SJCRH30 (cell line): ENCODE results near the gene MTOR. TPM values are rescaled to one million over a fixed set of nuclear protein-coding genes. Genes with fewer than 3 reads are reported as not detected.

Experiments used
- DNase-seq, 2 experiments: peaks; one replicate each; pipeline ENCODE4 v3.0.0-alpha.2; 2015 to 2020
- H3K27ac ChIP-seq: fragments of 250-450 bp; sonication (Bioruptor Pico); 2 replicates; pipeline ENCODE4 v1.5.1; 2020; ENCODE audit warnings: mild to moderate bottlenecking, moderate library complexity
- H3K27me3 ChIP-seq: fragments of 250-450 bp; sonication (Bioruptor Pico); 2 replicates; pipeline ENCODE4 v1.5.1; 2020; ENCODE audit warnings: mild to moderate bottlenecking, moderate library complexity
- H3K36me3 ChIP-seq: fragments of 250-450 bp; sonication (Bioruptor Pico); 2 replicates; pipeline ENCODE4 v1.5.1; 2020; ENCODE audit warnings: mild to moderate bottlenecking, moderate library complexity
- H3K4me1 ChIP-seq: fragments of 250-450 bp; sonication (Bioruptor Pico); 2 replicates; pipeline ENCODE4 v1.5.1; 2020; ENCODE audit warnings: mild to moderate bottlenecking, moderate library complexity
- H3K4me3 ChIP-seq: fragments of 250-450 bp; sonication (Bioruptor Pico); 2 replicates; pipeline ENCODE4 v1.5.1; 2020; ENCODE audit warnings: mild to moderate bottlenecking, moderate library complexity
- H3K9me3 ChIP-seq: fragments of 250-450 bp; sonication (Bioruptor Pico); replicated peaks from 2 replicates; pipeline ENCODE4 v1.5.1; 2020; ENCODE audit warnings: mild to moderate bottlenecking, moderate library complexity
- total RNA-seq: library from RNA; depleted of rRNA; stranded (reverse); fragments of >200 nt; shearing (Covaris generic); gene quantifications from 2 replicates; pipeline ENCODE4 v1.2.3, GENCODE V29; 2014

MTOR gene
- total RNA-seq, 1 experiment from 2014 or later = 55.2 TPM

GRCh38 chr1:11214698-11215380 lies 47.5 kb downstream of the MTOR start:
- H3K4me1 ChIP-seq = no peaks in the 10 kb centered on the region
- no peaks in the 10 kb centered on the region for H3K9me3 ChIP-seq
- H3K27me3 ChIP-seq = no peaks in the 10 kb centered on the region
- DNase-seq = no peak
- no peak overlapping the region for H3K27ac ChIP-seq
- peaks cover 77% of the 10 kb centered on the region for H3K36me3 ChIP-seq
- no peak overlapping the region for H3K4me3 ChIP-seq

GRCh38 chr1:11211925-11212587 lies 50.3 kb downstream of the MTOR start:
- Histone ChIP-seq H3K27me3 (no peaks in the 10 kb centered on the region), H3K4me3 (no peak overlapping the region), H3K9me3 (no peaks in the 10 kb centered on the region), H3K27ac (no peak overlapping the region), H3K36me3 (peaks cover 79% of the 10 kb centered on the region), H3K4me1 (no peaks in the 10 kb centered on the region)
- DNase-seq = no peak

GRCh38 chr1:11211461-11211860 lies 50.9 kb downstream of the MTOR start:
- no peaks in the 10 kb centered on the region for H3K9me3 ChIP-seq

GRCh38 chr1:11207898-11208611 lies 54.3 kb downstream of the MTOR start:
- Histone ChIP-seq H3K9me3 (no peaks in the 10 kb centered on the region), H3K27me3 (no peaks in the 10 kb centered on the region), H3K36me3 (peaks cover 73% of the 10 kb centered on the region), H3K27ac (no peak overlapping the region), H3K4me1 (no peaks in the 10 kb centered on the region), H3K4me3 (no peak overlapping the region)
- DNase-seq = no peak

More at GRCh38 chr1:11211461-11211860, 50.9 kb downstream of the MTOR start:
- no peak for DNase-seq
- Histone ChIP-seq H3K27ac (no peak overlapping the region), H3K4me3 (no peak overlapping the region), H3K27me3 (no peaks in the 10 kb centered on the region), H3K4me1 (no peaks in the 10 kb centered on the region), H3K36me3 (peaks cover 80% of the 10 kb centered on the region)

GRCh38 chr1:11204396-11205190 lies 57.8 kb downstream of the MTOR start:
- H3K27ac ChIP-seq = no peak overlapping the region
- no peaks in the 10 kb centered on the region for H3K9me3 ChIP-seq
- peaks cover 58% of the 10 kb centered on the region for H3K36me3 ChIP-seq
- no peaks in the 10 kb centered on the region for H3K27me3 ChIP-seq
- no peaks in the 10 kb centered on the region for H3K4me1 ChIP-seq
- no peak for DNase-seq
- H3K4me3 ChIP-seq = no peak overlapping the region

GRCh38 chr1:11198851-11199594 lies 63.3 kb downstream of the MTOR start:
- Histone ChIP-seq H3K36me3 (peaks cover 53% of the 10 kb centered on the region), H3K27ac (no peak overlapping the region), H3K4me1 (no peaks in the 10 kb centered on the region), H3K9me3 (no peaks in the 10 kb centered on the region), H3K4me3 (no peak overlapping the region), H3K27me3 (no peaks in the 10 kb centered on the region)
- DNase-seq = no peak

- no peaks in the 10 kb centered on the region for H3K9me3 ChIP-seq
- H3K27me3 ChIP-seq = no peaks in the 10 kb centered on the region
- H3K27ac ChIP-seq = no peak overlapping the region
- peaks cover 53% of the 10 kb centered on the region for H3K36me3 ChIP-seq
- no peak for DNase-seq
- H3K4me1 ChIP-seq = no peaks in the 10 kb centered on the region
- H3K4me3 ChIP-seq = no peak overlapping the region
Observed at GRCh38 chr1:11198257-11198656, 64.1 kb downstream of the MTOR start.

GRCh38 chr1:11197359-11197758 lies 65.0 kb downstream of the MTOR start:
- Histone ChIP-seq H3K36me3 (peaks cover 52% of the 10 kb centered on the region), H3K27ac (no peak overlapping the region), H3K9me3 (no peaks in the 10 kb centered on the region), H3K4me1 (no peaks in the 10 kb centered on the region), H3K27me3 (no peaks in the 10 kb centered on the region), H3K4me3 (no peak overlapping the region)
- DNase-seq = no peak

GRCh38 chr1:11196945-11197344 lies 65.4 kb downstream of the MTOR start:
- Histone ChIP-seq H3K4me1 (no peaks in the 10 kb centered on the region), H3K27me3 (no peaks in the 10 kb centered on the region), H3K9me3 (no peaks in the 10 kb centered on the region), H3K27ac (no peak overlapping the region), H3K36me3 (peaks cover 56% of the 10 kb centered on the region), H3K4me3 (no peak overlapping the region)
- DNase-seq = no peak

- H3K36me3 ChIP-seq = peaks cover 66% of the 10 kb centered on the region
- H3K27ac ChIP-seq = no peak overlapping the region
- peak in 1 of 2 experiments; percentile 14 for DNase-seq
- H3K27me3 ChIP-seq = no peaks in the 10 kb centered on the region
- no peaks in the 10 kb centered on the region for H3K4me1 ChIP-seq
- H3K9me3 ChIP-seq = no peaks in the 10 kb centered on the region
- H3K4me3 ChIP-seq = no peak overlapping the region
Observed at GRCh38 chr1:11194407-11195176, 67.8 kb downstream of the MTOR start.

- Histone ChIP-seq H3K4me1 (no peaks in the 10 kb centered on the region), H3K27me3 (no peaks in the 10 kb centered on the region), H3K27ac (no peak overlapping the region), H3K9me3 (no peaks in the 10 kb centered on the region), H3K36me3 (peaks cover 68% of the 10 kb centered on the region), H3K4me3 (no peak overlapping the region)
- no peak for DNase-seq
Observed at GRCh38 chr1:11193376-11193775, 69.0 kb downstream of the MTOR start.

- Histone ChIP-seq H3K9me3 (no peaks in the 10 kb centered on the region), H3K27ac (no peak within 1 kb of the TSS), H3K4me3 (no peak within 1 kb of the TSS), H3K27me3 (no peaks in the 10 kb centered on the region), H3K36me3 (peaks cover 64% of the 10 kb centered on the region), H3K4me1 (no peaks in the 10 kb centered on the region)
- no peak for DNase-seq
Observed at GRCh38 chr1:11188858-11189451, 73.4 kb downstream of the MTOR start, which contains the start of gene ANGPTL7. TSS of gene ANGPTL7 (plus strand) at chr1:11189355. CDS start at chr1:11189580, 225 bp downstream.

GRCh38 chr1:11188381-11188780 lies 74.0 kb downstream of the MTOR start:
- H3K9me3 ChIP-seq = no peaks in the 10 kb centered on the region
- H3K27me3 ChIP-seq = no peaks in the 10 kb centered on the region
- no peak for DNase-seq
- no peak overlapping the region for H3K4me3 ChIP-seq
- H3K36me3 ChIP-seq = peaks cover 65% of the 10 kb centered on the region
- no peak overlapping the region for H3K27ac ChIP-seq
- H3K4me1 ChIP-seq = no peaks in the 10 kb centered on the region
